HL-60 (cell line): Measurements from ENCODE around the gene APMAP.

Source experiments
- GABPA ChIP-seq: IDR thresholded peaks from 2 replicates; pipeline ENCODE4 v1.6.1; 2012; ENCODE audit warnings: low read depth
- POLR2AphosphoS5 ChIP-seq: IDR thresholded peaks from 2 replicates; pipeline ENCODE4 v1.6.1; 2012; ENCODE audit warnings: low read depth
- REST ChIP-seq: IDR thresholded peaks from 2 replicates; pipeline ENCODE4 v1.6.1; 2012; ENCODE audit warnings: low read depth; ENCODE audit not compliant: insufficient replicate concordance
- SPI1 ChIP-seq: IDR thresholded peaks from 2 replicates; pipeline ENCODE4 v1.6.1; 2012; ENCODE audit warnings: low read depth, mild to moderate bottlenecking, borderline replicate concordance
- TF ChIP-seq, protein P1 (sequence below): IDR thresholded peaks from one replicate; pipeline ENCODE4 v1.5.1; 2011; ENCODE audit warnings: low read length, control low read depth, inconsistent platforms; ENCODE audit not compliant: insufficient read depth

DNA sequence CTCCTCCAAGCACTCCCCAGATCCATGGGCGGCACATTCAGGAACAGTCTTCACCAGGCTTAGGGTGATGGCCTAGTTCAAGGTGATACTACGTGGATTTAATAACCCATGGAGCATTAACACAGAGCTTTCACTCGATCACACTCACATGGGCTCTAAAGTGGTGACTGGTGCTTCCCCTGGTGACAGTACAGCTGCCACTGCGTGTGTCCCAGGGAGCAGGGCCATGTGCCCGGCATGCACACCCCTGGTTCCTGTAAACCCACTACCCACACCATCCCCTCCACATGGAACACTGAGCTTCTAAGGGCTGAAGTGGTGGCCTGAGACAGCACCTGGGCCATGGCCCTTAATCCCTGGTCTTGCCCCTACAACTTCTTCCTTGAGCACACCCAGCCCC lies 27.8 kb upstream of the APMAP start:
- no peak for TF ChIP-seq POLR2AphosphoS5
- TF ChIP-seq, protein P1, sequence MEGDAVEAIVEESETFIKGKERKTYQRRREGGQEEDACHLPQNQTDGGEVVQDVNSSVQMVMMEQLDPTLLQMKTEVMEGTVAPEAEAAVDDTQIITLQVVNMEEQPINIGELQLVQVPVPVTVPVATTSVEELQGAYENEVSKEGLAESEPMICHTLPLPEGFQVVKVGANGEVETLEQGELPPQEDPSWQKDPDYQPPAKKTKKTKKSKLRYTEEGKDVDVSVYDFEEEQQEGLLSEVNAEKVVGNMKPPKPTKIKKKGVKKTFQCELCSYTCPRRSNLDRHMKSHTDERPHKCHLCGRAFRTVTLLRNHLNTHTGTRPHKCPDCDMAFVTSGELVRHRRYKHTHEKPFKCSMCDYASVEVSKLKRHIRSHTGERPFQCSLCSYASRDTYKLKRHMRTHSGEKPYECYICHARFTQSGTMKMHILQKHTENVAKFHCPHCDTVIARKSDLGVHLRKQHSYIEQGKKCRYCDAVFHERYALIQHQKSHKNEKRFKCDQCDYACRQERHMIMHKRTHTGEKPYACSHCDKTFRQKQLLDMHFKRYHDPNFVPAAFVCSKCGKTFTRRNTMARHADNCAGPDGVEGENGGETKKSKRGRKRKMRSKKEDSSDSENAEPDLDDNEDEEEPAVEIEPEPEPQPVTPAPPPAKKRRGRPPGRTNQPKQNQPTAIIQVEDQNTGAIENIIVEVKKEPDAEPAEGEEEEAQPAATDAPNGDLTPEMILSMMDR = no peak
- TF ChIP-seq GABPA = no peak
- no peak for TF ChIP-seq REST
- TF ChIP-seq SPI1 = no peak
